NCI-H82 treated with DMSO at 0.1 percent for 48 hours (cell line): ENCODE results near the gene ALDH16A1.
A peak's percentile ranks its signal among the peaks of the same experiment; 100 is the strongest.

Experiments used
- DNase-seq: peaks from one replicate; lab custom pipeline; 2025; ENCODE audit not compliant: unreplicated experiment; lab: John Stamatoyannopoulos, UW

ALDH16A1 gene

DNA sequence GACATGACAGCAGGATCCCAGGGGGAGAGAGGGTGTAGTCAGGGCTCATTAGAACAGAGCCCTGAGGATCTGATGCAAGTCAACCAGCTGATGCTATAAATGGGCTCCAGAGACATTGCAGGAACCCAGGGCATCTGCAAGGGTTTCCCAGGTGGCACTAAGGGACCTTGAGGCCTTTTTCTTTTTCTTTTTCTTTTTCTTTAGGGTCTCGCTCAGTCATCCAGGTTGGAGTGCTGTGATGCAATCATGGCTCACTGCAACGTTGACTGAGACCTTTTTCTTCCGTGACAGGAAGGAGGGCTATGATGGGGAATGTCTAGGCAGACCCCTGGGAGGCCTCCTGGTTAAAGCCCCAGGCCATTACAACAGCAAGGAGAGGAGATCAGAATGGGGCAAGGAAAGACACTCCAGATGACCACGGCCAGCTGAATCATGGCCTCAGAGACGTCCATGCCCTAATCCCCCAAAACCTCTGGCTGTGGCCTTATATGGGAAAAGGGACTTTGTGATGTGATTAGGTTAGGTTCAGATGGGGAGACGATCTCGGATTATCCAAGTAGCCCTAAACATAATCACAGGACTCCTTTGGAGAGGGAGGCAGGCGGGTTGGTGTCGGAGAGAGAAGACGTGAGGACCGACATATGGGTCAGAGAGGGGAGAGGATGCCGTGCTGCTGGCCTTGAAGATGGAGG is 54.9 kb downstream of the ALDH16A1 start:
- peak; percentile 51 for DNase-seq

DNA sequence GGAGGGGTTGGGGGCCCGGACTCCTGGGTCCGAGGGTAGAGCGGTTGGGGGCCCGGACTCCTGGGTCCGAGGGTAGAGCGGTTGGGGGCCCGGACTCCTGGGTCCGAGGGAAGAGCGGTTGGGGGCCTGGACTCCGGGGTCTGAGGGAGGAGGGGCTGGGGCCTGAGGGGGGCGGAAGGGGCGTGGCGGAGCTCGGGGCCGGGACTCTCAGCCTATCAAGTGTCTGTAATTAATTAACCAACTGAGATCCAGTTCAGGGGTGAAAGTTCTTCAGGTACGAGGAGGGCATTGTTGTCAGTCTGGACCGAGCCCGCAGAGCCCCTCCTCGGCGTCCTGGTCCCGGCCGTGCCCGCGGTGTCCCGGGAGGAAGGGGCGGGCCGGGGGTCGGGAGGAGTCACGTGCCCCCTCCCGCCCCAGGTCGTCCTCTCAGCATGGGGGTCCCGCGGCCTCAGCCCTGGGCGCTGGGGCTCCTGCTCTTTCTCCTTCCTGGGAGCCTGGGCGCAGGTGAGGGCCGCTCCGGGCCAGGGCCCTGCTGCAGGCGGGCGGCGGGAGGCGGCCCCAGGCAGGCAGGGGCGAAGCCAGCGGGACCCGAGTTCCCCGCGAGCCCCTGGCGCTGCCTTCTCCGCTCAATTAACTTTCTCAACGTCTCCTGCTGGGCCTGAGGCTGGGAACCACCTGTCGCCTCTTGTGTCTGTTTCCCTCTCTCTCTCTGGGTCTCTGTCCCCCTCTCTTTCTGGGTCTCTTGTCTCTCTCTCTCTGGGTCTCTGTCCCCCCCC is 60.1 kb downstream of the ALDH16A1 start:
- DNase-seq: no peak

DNA sequence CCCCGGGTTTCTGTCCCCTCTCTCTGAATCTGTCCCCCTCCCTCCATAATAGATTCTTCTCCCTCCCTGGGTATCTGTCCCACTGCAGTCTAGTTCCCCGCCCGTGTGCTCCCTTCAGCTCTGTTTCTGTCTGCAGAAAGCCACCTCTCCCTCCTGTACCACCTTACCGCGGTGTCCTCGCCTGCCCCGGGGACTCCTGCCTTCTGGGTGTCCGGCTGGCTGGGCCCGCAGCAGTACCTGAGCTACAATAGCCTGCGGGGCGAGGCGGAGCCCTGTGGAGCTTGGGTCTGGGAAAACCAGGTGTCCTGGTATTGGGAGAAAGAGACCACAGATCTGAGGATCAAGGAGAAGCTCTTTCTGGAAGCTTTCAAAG is 60.7 kb downstream of the ALDH16A1 start:
- DNase-seq: no peak

DNA sequence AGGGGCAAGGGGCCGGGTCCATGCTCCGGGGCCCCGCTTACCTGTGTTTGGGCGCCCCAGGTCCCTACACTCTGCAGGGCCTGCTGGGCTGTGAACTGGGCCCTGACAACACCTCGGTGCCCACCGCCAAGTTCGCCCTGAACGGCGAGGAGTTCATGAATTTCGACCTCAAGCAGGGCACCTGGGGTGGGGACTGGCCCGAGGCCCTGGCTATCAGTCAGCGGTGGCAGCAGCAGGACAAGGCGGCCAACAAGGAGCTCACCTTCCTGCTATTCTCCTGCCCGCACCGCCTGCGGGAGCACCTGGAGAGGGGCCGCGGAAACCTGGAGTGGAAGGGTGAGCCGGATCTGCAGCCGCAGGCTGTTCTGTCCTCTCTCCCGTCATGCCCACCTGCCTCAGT is 61.1 kb downstream of the ALDH16A1 start:
- no peak for DNase-seq

DNA sequence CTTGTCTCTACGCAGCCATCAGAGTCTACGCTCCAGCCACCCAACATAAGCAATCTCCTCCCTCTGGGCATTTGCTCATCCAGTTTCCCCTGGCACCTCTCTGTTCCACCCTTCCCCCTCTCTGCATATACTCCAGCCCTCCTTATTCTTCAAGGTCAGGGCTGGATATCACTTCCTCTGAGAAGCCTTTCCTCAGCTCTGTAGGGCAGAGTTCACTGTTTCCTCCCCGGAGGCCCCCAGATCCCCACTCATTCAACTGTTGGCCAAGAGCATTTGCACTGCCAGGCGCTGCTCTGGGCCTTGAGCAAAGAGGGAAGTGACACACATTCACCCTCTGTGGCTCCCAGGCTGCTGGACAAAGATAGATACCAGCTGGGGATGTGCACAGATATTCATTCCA is 62.7 kb downstream of the ALDH16A1 start:
- no peak for DNase-seq

DNA sequence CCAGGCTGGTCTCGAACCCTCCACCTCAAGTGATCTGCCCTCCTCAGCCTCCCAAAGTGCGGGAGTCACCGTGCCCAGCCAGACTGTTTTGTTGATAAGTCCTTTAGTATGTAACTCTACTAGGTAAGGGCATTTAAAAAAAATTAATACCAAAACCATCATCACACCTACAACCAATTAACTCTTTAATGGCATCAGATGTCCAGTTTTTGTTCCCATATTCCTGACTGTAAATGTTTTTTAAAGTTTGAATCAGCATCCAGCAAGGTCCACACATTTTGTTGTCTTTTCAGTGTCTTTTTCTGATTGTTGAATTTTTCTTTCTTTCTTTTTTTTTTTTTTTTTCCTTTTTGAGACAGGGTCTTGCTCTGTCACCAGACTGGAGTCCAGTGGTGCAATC is 65.0 kb downstream of the ALDH16A1 start:
- DNase-seq: no peak
